Lower leg skin (tissue), 4 donors: ENCODE results near the gene ARHGEF10L. TPM values are rescaled to one million over a fixed set of nuclear protein-coding genes. Genes with fewer than 3 reads are reported as not detected.

Experiments used
- DNase-seq, 2 donors: peaks; one replicate each; pipeline ENCODE4 v3.0.0-alpha.2; 2019; ENCODE audit warnings: low spot score in 2 of 2
- H3K4me3 ChIP-seq: fragments of 200-600 bp; sonication (generic); 2 replicates; pipeline ENCODE4 v1.5.1; 2017; ENCODE audit warnings: mild to moderate bottlenecking, low read depth; ENCODE audit not compliant: poor library complexity, severe bottlenecking
- CTCF ChIP-seq, 3 donors: fragments of 450-650 bp; IDR thresholded peaks; one replicate each; pipeline ENCODE4 v1.5.1; 2016; ENCODE audit warnings: antibody characterized with exemption in 3 of 3, mild to moderate bottlenecking in 3 of 3, moderate library complexity in 2 of 3
- POLR2A ChIP-seq, 2 donors: fragments of 450-650 bp; IDR thresholded peaks; one replicate each; pipeline ENCODE4 v1.6.1; 2016 to 2017; ENCODE audit warnings: antibody characterized with exemption in 2 of 2, mild to moderate bottlenecking in 1 of 2, moderate library complexity in 1 of 2
- WGBS, 2 donors: methylation state at CpG; one replicate each; pipeline ENCODE4 v1.1.5; 2018; 5-methylcytosine and 5-hydroxymethylcytosine counted together
- intact Hi-C: fragments of 100-400 bp; cut with DNase I; formaldehyde crosslinking; loops from one replicate; pipeline ENCODE4 v1.15.0; 2023; ENCODE audit warnings: low total_unique reads
- total RNA-seq, 4 donors: library from RNA; depleted of rRNA; stranded (reverse); fragments of >200 nt; gene quantifications; one replicate each; pipeline ENCODE4 v1.1.0, GENCODE V29; 2016

Gene ARHGEF10L
- total RNA-seq, 4 donors from 2014 or later, result 95.1 to 125 (median 114) TPM

GRCh38 chr1:17728123-17728712 is 188.7 kb downstream of the ARHGEF10L start:
- no peak for TF ChIP-seq CTCF (IDR thresholded peaks at IDR 0.05)
- no peak for TF ChIP-seq POLR2A (IDR thresholded peaks at IDR 0.05)
- intact Hi-C loops, result no loop called here
- WGBS, 2 donors, result 73 to 74% methylated on average over 6 of the region's 6 CpGs
- no peak for DNase-seq
- H3K4me3 ChIP-seq, result no peak overlapping the region

- 84 to 98% methylated on average over 12 of the region's 12 CpGs for WGBS, 2 donors
These were observed 189.8 kb downstream of the ARHGEF10L start for GRCh38 chr1:17729248-17729647.

GRCh38 chr1:17729909-17730308 is 190.4 kb downstream of the ARHGEF10L start:
- no peak overlapping the region for H3K4me3 ChIP-seq
- intact Hi-C loops, result no loop called here
- no peak for DNase-seq
- WGBS, 2 donors, result 72 to 73% methylated on average over 10 of the region's 10 CpGs
- TF ChIP-seq CTCF (IDR thresholded peaks at IDR 0.05) (no peak), POLR2A (IDR thresholded peaks at IDR 0.05) (no peak)

More at GRCh38 chr1:17729248-17729647, 189.8 kb downstream of the ARHGEF10L start:
- TF ChIP-seq CTCF (IDR thresholded peaks at IDR 0.05), result no peak
- TF ChIP-seq POLR2A (IDR thresholded peaks at IDR 0.05), result no peak
- no peak for DNase-seq
- H3K4me3 ChIP-seq, result no peak overlapping the region
- intact Hi-C loops, result no loop called here

GRCh38 chr1:17731460-17731859 is 192.0 kb downstream of the ARHGEF10L start:
- 64 to 78% methylated on average over 5 of the region's 5 CpGs for WGBS, 2 donors
- intact Hi-C loops, result no loop called here
- DNase-seq, result no peak
- no peak overlapping the region for H3K4me3 ChIP-seq
- TF ChIP-seq POLR2A (IDR thresholded peaks at IDR 0.05) (no peak), CTCF (IDR thresholded peaks at IDR 0.05) (no peak)

GRCh38 chr1:17732475-17732874 is 193.0 kb downstream of the ARHGEF10L start:
- no peak for TF ChIP-seq CTCF (IDR thresholded peaks at IDR 0.05)
- TF ChIP-seq POLR2A (IDR thresholded peaks at IDR 0.05), result no peak
- no peak overlapping the region for H3K4me3 ChIP-seq
- WGBS, 2 donors, result 94 to 95% methylated on average over 2 of the region's 2 CpGs
- DNase-seq, result no peak
- intact Hi-C loops, result no loop called here

GRCh38 chr1:17733661-17734060 is 194.2 kb downstream of the ARHGEF10L start:
- TF ChIP-seq CTCF (IDR thresholded peaks at IDR 0.05) (no peak), POLR2A (IDR thresholded peaks at IDR 0.05) (no peak)
- intact Hi-C loops, result no loop called here
- 66 to 71% methylated on average over 21 of the region's 21 CpGs for WGBS, 2 donors

More at GRCh38 chr1:17733661-17734060, 194.2 kb downstream of the ARHGEF10L start:
- DNase-seq, result no peak
- no peak overlapping the region for H3K4me3 ChIP-seq
